ENCODE data around the gene ARL14EP. TPM values are rescaled to one million over a fixed set of nuclear protein-coding genes. Genes with fewer than 3 reads are reported as not detected.

Gene ARL14EP
- total and polyA plus RNA-seq, 2 of the 8 experiments (the other 6 are each of a cell fraction or from before 2014, with no cell fraction given): 14.3 to 29.6 TPM

GRCh38 chr11:30349885-30350284, 27.0 kb downstream of the ARL14EP start:
- ChIA-PET CTCF (ENCODE audit: partially characterized antibody) (interaction anchor here (1.5 kb wide), 1 partner anchor 564 kb away, joined by 3 read pairs; no protein-coding TSS in a partner anchor), POLR2A (ENCODE audit: partially characterized antibody) (no interaction called here)
- no peak overlapping the region for H3K4me3 ChIP-seq (ENCODE audit: extremely low read depth in 1 of 4, insufficient read depth in 2 of 4, low read depth in 3 of 4, low read length in 4 of 4)
- H3K36me3 ChIP-seq (ENCODE audit: control insufficient read depth in 2 of 4, insufficient read depth in 4 of 4, low read length in 3 of 4): no peaks in the 10 kb centered on the region
- H3K14ac ChIP-seq (ENCODE audit: insufficient read length): no peak overlapping the region
- H3K23me2 ChIP-seq (ENCODE audit: low read depth, low read length): no peaks in the 10 kb centered on the region
- H3K56ac ChIP-seq (replicated peaks; ENCODE audit: insufficient read length, low read depth, low read length): no peak overlapping the region
- no peak overlapping the region for H2BK20ac ChIP-seq (ENCODE audit: low read length)
- no peak overlapping the region for H2BK12ac ChIP-seq (ENCODE audit: low read depth, low read length)
- no peaks in the 10 kb centered on the region for H4K20me1 ChIP-seq (replicated peaks in 1 of 2; ENCODE audit: control insufficient read depth in 1 of 2, insufficient read depth in 2 of 2, low read length in 2 of 2)
- no peak overlapping the region for H2BK120ac ChIP-seq (replicated peaks; ENCODE audit: low read depth, low read length)
- no peak overlapping the region for H2AK5ac ChIP-seq (ENCODE audit: low read depth, low read length)
- H3K4me2 ChIP-seq (ENCODE audit: insufficient read depth in 1 of 2, low read depth in 2 of 2, low read length in 2 of 2): no peak overlapping the region
- H3K9me3 ChIP-seq (ENCODE audit: insufficient read depth in 2 of 2, low read depth in 1 of 2, low read length in 1 of 2): no peaks in the 10 kb centered on the region
- H3K23ac ChIP-seq (ENCODE audit: insufficient read length): no peak overlapping the region
- no peak overlapping the region for H3K4ac ChIP-seq (replicated peaks; ENCODE audit: insufficient read length, low read depth, low read length)
- no peak for FAIRE-seq
- no peak overlapping the region for H3K27ac ChIP-seq (ENCODE audit: low read depth, low read length)
- H4K91ac ChIP-seq (replicated peaks; ENCODE audit: insufficient read length, low read length): no peak overlapping the region
- no peak overlapping the region for H3K9ac ChIP-seq (replicated peaks in 1 of 4; ENCODE audit: extremely low read depth in 1 of 4, low read depth in 3 of 4, low read length in 3 of 4)
- H3K79me1 ChIP-seq (ENCODE audit: low read depth, low read length): no peaks in the 10 kb centered on the region
- H3K79me2 ChIP-seq (ENCODE audit: control insufficient read depth in 1 of 2, insufficient read depth in 2 of 2, low read length in 2 of 2): no peaks in the 10 kb centered on the region
- H2BK15ac ChIP-seq (ENCODE audit: low read length): no peak overlapping the region
- no peak for DNase-seq (ENCODE audit: low read depth in 1 of 2, low spot score in 2 of 2)
- H4K8ac ChIP-seq (ENCODE audit: extremely low read depth, insufficient read depth, low read length): no peak overlapping the region; the same call in 1 of the 2 replicates
- H3K27me3 ChIP-seq (replicated peaks in 1 of 4; ENCODE audit: control insufficient read depth in 3 of 4, extremely low read depth in 1 of 4, insufficient read depth in 3 of 4, low read length in 3 of 4): no peaks in the 10 kb centered on the region
- no peak overlapping the region for H4K5ac ChIP-seq (ENCODE audit: insufficient read length, low read depth, low read length)
- H3K4me1 ChIP-seq (replicated peaks in 1 of 4; ENCODE audit: control insufficient read depth in 3 of 4, insufficient read depth in 4 of 4, low read length in 3 of 4): no peaks in the 10 kb centered on the region
- TF ChIP-seq BRCA1 (IDR thresholded peaks at IDR 0.05; ENCODE audit: low read depth, low read length): no peak
- no peak for TF ChIP-seq CHD2 (IDR thresholded peaks at IDR 0.05; ENCODE audit: low read length)
- TF ChIP-seq TAF7 (optimal IDR thresholded peaks at IDR 0.05; ENCODE audit: borderline replicate concordance, low read depth, low read length): no peak
- no peak for TF ChIP-seq PHF8 (conservative IDR thresholded peaks at IDR 0.05; ENCODE audit: low read depth, low read length)
- no peak for TF ChIP-seq BACH1 (IDR thresholded peaks at IDR 0.05; ENCODE audit: low read length)
- no peak for TF ChIP-seq KDM1A (IDR thresholded peaks at IDR 0.05; ENCODE audit: borderline replicate concordance, low read length)
- TF ChIP-seq BCL11A (IDR thresholded peaks at IDR 0.05; ENCODE audit: low read depth in 2 of 2, low read length in 2 of 2): no peak
- no peak for TF ChIP-seq SUZ12 (IDR thresholded peaks at IDR 0.05; ENCODE audit: low read length)
- TF ChIP-seq POU5F1 (IDR thresholded peaks at IDR 0.05; ENCODE audit: low read depth, low read length): no peak
- no peak for TF ChIP-seq ASH2L (IDR thresholded peaks at IDR 0.05; ENCODE audit: low read length)
- TF ChIP-seq TEAD4 (IDR thresholded peaks at IDR 0.05; ENCODE audit: low read depth, low read length): no peak
- no peak for TF ChIP-seq GABPA (IDR thresholded peaks at IDR 0.05; ENCODE audit: borderline replicate concordance, insufficient read depth, low read length)
- no peak for TF ChIP-seq NANOG (IDR thresholded peaks at IDR 0.05; ENCODE audit: insufficient read depth, low read depth, low read length, poor library complexity, severe bottlenecking)
- no peak for TF ChIP-seq NRF1 (IDR thresholded peaks at IDR 0.05; ENCODE audit: low read depth, low read length)
- H2AFZ ChIP-seq (ENCODE audit: low read length): no peak overlapping the region
- no peak overlapping the region for H2BK5ac ChIP-seq (ENCODE audit: low read depth, low read length)
- H3K18ac ChIP-seq (ENCODE audit: extremely low read depth, low read length): no peak overlapping the region
- 89% methylated on average over 3 of the region's 3 CpGs; no CpG with 5 or more reads in 1 of the 2 experiments for WGBS, 2 experiments (ENCODE audit: extremely low coverage in 1 of 2, insufficient coverage in 1 of 2, insufficient read length in 1 of 2, insufficient replicate concordance in 2 of 2, low coverage in 1 of 2, low lambda C conversion rate in 2 of 2, missing lambda C conversion rate in 1 of 2)

Measured in H1 (cell line).